ENCODE data around the gene IL19.

DNA sequence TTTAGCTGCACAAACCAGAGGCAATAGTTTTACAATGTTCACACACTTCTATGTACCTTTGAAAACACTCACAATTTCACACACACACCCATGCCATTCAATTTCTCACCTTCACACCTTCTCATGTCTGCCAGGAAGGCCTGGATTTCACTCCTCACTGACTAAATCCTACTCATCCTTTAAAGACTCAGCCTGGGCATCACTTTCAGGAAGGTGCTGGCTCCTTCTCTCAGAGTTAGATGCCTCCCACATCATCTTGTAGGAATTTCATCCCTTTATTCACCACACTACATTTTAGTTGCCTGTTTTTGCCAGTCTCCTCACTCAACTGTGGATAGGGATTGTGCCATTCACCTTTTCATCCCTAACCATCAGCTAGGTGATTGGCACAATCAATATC, 97.1 kb downstream of the IL19 start:
- TF ChIP-seq, protein P1, sequence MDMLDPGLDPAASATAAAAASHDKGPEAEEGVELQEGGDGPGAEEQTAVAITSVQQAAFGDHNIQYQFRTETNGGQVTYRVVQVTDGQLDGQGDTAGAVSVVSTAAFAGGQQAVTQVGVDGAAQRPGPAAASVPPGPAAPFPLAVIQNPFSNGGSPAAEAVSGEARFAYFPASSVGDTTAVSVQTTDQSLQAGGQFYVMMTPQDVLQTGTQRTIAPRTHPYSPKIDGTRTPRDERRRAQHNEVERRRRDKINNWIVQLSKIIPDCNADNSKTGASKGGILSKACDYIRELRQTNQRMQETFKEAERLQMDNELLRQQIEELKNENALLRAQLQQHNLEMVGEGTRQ (IDR thresholded peaks at IDR 0.05; ENCODE audit: borderline replicate concordance, low read depth, low read length): no peak
- TF ChIP-seq, protein P2, sequence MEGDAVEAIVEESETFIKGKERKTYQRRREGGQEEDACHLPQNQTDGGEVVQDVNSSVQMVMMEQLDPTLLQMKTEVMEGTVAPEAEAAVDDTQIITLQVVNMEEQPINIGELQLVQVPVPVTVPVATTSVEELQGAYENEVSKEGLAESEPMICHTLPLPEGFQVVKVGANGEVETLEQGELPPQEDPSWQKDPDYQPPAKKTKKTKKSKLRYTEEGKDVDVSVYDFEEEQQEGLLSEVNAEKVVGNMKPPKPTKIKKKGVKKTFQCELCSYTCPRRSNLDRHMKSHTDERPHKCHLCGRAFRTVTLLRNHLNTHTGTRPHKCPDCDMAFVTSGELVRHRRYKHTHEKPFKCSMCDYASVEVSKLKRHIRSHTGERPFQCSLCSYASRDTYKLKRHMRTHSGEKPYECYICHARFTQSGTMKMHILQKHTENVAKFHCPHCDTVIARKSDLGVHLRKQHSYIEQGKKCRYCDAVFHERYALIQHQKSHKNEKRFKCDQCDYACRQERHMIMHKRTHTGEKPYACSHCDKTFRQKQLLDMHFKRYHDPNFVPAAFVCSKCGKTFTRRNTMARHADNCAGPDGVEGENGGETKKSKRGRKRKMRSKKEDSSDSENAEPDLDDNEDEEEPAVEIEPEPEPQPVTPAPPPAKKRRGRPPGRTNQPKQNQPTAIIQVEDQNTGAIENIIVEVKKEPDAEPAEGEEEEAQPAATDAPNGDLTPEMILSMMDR (IDR thresholded peaks at IDR 0.05): no peak
- no peak for TF ChIP-seq POLR2AphosphoS5 (IDR thresholded peaks at IDR 0.05; ENCODE audit: low read depth, low read length)
